NCI-H2107 treated with DMSO at 0.1 percent for 48 hours (cell line): ENCODE data around the gene IL17RA.
"Not testable (repeated sequence)": the region's sequence is repeated elsewhere in the genome, so short reads cannot be mapped to it uniquely, and the experiment has no call there.

Experiments used
- DNase-seq: peaks from one replicate; lab custom pipeline; 2025; ENCODE audit not compliant: unreplicated experiment; lab: John Stamatoyannopoulos, UW

The IL17RA gene

DNA sequence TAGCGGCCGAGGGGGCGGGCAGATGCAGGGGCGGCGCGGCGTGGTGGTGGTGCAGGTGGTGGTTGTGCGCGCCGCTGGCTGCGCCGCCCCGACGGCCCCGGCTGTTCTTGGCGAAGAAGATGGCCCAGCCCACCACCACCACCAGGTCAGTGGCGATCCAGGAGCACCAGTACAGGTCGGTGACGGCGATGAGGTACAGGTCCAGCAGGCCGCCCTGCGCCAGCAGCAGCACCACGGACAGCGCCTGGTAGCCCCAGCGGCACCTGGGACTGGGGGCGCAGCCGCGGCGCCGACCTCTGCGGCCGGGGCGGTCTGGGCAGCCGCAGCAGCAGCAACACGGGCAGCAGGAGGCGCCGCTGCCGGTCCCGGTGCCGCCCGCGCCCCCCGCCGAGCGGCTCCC, 35.5 kb downstream of the IL17RA start:
- DNase-seq, result no peak

DNA sequence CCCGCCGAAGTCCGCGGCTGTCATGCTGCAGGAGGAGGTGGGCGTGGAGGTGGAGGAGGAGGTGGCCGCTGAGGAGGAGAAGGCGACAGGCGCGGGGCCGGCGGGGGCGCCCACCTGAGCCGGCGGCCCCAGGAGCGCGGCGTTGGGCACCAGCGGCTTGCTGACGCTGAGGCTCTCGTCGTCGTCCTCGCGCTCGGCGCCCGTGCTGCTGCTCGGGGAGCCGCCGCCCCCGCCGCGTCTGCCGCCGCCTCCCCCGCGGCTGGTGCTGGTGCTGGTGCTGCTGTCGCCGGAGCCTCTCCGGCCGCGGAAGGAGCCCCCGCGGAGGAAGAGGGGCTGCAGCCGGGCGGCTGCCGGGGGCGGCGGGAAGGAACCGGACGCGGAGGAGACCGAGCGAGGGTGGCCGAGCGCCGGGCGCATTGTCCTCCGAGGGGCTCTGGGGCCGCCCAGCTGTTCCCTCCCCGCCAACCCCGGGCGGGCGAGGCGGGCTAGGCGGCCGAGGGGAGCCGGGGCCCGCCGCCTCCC, 36.0 kb downstream of the IL17RA start:
- no peak for DNase-seq

DNA sequence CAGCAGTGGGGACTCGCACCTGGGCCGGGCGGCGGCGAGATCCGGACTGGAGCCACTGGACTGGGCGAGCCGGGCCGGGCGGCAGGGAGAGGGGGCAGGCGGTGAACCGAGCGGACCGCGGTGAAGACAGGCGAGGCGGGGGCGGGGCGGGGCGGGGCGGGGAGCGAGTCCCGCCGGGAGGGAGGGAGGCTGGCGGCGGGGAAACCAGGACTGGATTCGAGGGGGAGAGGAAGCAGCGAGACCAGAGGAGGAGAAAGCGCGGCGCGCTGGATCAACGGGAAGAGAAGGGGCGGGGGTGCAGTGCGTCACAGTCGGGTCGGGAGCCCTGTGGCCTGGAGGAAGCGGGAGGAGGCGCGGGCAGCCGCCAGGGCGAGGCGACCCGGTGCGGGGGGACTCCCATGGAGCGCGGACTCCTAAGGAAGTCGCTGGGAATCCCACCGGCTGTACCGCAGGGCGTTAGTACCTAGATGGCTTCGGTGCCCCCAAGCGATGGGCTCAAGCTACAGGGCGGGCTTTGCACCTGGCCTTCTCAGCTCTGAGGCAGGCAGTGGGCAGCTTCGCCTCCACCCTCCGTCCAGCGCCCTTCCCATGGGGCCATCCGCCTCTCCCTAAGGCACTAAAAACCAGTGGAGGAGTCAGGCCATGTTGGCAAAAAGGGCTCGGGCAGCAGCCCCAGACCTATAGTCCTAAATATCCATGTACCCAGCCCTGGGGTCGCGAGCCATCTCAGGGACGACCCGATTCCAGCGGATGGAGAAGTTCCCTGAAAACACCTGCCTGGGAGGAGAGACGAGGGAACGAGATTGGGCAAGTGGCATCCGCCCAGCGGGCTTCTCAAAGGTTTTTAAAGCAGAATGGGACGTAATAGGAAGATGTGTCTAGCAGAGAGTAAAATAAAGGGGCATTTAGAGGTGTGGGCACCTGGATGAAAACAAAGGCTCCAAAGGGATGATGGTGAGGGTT, 36.7 kb downstream of the IL17RA start, which contains the start of gene TMEM121B:
Gene TMEM121B, minus strand, starts transcription at position 128 of the 963 bp plus-strand sequence. CDS start 233 bp downstream, outside the sequence.
- DNase-seq, result peak; percentile 16

DNA sequence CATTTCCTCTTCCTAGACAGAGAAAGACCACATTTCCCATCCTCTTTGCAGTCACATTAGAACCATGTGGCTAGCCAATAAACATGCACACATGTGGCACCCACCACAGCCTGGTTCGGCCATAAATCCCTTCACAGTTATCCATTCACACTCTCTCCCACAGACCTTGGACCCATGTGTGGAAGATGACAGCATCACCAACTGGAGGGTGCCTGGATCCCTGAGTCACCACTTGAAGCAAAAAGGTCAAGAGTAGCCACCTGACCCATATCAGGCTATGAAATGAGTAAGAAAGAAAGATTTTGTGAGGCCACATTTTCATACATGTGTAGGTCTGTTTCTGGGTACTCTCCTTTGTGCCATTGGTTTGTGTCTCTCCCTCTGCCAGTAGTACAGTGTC, 45.4 kb downstream of the IL17RA start:
- no peak for DNase-seq

DNA sequence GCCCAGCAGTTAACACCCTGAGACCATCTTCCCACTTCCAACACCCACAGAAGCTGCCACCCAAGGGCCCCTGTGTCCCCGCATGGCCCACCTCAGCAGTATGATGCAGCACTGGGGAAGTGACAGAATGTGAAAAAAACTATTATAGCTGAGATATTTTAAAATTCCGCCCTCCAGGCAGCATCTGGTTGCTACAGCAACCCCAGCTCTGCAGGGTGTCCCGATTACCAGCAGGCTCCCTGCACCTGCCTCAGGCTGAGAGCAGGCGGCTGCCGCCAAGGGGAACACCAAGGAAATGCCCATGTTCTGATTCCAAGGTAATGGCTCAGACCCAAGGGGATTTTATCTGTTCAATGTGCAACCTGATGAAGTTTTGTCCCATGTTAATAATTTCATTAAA, 46.9 kb downstream of the IL17RA start:
- peak; percentile 44 for DNase-seq

DNA sequence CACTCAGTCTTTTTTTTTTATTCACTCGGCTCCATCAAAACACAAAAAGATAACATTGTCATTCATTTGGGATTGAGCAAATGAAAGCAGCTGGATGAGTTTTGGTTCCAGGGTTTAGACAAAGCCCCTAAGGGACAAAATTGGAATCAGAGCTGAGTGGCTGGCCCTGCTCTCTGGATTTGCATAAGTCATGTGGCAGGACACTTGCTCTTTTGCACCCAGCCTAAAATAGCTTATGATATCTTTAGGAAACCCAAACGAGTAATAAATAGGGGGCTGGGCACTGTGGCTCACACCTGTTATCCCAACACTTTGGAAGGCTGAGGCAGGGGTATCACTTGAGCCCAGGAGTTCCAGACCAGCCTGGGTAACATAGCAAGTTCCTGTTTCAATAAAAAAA, 47.3 kb downstream of the IL17RA start:
- DNase-seq, result no peak

DNA sequence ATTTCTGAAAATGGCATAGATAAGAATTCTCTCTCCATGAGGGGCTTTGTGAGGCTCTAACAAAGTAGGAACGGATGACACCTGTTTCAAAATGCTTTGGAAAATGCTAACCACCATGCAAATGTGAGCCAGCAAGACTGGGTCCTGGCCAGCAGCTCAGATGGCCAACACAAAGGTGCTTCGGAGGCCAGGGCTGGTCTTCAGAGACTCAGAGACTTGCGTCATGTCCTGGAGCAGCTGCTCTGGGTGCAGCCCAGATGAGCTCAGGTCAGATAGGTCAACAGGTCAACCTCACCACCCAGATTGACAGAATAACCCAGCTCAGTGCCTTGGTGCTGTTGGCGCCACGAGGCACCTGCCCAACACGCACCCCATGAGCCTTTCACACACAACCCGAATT, 48.3 kb downstream of the IL17RA start:
- DNase-seq, result no peak

DNA sequence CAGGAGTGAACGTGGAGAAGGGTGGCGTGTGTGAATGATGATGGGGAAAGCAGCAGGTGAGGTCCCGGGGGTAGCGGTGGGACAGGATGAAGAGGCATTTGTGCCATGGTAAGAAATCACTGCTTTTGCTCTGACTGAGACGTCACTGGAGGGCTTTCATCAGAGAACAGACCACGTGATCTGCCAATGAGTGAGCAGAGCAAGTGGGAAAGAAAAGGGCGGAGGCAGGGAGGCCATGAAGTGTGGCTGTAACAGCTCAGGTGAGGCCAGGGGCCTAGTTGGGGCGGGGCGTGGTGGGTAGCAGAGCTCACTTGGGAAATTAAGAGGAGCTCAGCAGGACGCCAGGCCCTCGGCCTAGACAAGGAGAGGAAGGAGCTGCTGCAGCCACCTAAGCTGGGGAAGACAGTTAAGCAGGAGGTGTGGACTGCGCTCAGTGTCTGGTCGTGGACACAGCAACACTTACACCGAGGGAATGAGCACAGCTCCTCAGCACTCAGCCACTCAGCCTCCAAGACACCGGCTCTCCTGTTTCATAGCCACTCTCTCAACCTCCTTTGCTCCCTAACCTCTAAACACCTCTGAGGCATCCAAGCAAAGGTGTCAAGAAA, 50.5 kb downstream of the IL17RA start:
- DNase-seq, result no peak

DNA sequence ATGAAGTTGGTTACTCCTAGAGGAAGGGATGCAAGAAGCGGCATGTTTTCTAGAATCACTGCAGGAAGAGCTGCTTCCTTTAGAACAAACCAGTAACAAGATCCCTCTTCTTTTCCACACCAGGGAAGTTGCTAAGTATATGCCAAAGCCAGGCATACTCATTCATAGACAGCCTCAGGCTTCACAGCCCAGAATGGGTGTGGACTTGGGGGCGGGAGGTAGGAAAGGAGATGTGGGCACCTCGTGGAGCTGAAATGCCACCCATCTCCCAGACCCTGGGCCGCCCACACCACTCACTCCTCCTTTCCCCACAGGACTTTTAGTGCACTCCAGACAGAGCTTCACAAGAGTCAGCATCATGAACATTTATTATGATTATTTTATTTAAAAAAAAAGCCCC, 52.4 kb downstream of the IL17RA start:
- no peak for DNase-seq

DNA sequence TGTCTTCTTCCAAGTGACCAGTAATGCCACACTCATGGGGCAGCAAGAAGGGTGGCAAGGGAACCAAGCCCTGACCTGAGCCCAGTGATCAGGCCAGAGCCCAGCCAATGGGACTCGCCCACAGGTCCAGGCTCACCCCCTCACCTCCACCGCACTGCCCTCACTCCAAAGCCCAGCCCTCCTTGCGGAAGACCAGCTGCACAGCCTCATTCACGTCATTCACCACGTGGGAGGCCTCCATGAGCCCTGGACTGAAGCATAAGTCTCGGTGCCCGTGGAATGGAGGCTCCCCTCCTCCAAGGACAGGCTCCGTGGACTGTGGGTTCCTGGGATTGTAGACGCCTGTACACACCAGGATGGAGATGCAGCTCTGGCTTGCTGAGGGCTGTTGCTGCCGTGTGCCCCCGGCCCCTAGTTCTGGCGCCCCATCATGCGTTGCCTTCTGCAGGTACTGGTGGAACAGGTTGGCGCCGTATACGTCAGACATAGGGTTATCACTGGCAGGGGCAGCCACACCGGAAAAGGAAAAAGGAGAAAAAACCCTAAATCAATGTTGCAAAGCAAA, 53.1 kb downstream of the IL17RA start:
- no peak for DNase-seq

DNA sequence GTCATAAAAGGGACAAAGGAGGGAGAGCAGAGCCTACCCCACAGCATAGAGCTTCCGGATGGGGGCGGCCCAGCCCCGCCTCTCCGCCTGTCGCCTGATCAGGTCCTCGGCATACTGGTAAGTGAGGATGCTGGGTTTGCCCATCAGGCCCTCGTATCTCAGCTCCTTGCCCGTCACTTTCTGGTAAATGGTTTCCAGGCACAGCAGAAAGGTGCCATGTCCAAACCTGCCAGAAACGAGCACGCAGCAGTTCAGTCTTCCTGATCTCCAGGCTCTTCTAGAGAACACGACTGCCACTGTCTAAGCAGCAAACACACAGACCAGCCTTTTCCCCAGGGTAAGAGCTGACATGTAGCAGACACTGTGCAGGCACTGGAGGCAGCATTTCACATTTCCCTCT, 53.7 kb downstream of the IL17RA start:
- DNase-seq, result no peak

DNA sequence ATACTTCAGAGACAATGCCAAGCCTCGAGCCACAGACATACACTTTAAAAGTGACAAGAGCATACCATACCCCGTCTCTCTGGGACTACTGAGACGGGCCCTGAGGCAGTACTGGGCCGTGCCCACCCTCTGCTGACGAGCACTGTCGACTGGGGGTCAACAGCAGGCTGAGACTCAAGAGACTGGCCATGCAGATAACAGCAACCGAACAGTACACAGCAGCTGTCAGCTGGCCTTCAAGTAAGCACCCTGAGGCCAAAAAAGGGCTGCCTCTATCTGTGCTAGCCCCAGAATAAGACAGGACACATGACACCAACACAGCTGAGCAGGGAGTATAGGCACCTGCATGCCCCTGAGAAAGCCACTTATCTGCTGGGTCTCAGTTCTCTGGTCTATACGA, 55.2 kb downstream of the IL17RA start:
- no peak for DNase-seq

DNA sequence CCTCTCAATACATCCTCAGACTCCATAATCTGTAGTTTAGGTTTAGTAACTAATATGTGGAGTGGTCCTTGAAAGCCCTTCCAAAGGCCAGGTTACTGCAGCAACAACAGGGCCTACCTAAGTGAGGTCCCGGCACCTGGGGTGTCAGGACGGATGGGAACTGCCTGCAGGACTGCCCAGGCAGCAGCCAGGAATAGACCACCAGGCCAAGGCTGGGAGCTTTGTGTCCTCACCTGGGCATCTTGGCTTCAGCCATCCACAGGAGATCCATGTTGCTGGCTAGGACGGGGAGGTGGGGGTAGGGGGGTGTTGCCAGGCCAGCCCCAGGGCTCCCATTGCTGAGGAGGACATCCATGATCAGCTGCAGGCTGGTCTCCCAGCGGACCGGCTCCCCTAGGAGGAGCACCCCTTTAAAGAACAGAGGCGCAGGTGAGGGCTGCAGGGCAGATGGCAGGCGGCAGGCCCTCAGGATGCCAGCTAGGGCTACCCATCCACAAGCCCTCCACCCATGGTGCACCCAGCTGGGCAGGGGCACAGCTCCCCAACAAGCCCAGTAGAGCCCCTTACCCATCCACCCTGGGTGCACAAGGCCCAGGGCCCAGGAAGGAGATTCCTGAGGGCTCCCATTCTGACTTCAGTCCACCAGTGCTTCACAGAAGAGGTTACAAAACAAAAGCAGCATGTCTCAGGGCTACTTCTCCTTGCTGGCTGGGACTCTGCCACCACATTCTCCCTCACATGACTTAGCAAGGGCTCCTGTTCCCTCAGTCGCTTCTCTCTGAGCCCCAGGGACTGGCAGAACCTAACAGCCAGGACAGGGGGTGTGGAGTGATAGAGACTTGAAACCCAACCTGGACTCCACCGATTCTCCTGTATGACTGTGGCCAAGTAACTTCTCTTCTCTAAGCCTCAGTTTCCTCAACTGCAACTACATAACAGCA, 56.3 kb downstream of the IL17RA start:
- DNase-seq, result no peak

DNA sequence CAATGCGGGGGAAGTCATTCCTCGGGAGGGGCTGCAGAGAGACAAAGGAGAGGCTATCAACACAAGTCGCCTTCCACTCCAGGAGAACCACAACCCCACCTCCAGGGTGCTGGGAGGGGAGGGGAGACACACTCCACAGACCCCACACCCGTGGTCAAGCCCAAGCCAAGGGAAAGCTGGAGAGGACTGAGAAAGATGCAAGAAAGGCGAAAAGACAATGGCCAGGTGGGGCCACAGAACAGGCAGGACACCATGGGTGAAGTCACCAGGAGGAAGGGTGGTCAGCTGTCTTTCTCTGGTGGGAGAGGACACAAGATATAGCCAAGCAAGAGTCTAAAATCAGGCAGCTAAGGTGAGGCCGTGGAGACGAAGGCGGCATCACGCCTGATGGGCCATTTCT, 58.3 kb downstream of the IL17RA start:
- DNase-seq, result no peak

DNA sequence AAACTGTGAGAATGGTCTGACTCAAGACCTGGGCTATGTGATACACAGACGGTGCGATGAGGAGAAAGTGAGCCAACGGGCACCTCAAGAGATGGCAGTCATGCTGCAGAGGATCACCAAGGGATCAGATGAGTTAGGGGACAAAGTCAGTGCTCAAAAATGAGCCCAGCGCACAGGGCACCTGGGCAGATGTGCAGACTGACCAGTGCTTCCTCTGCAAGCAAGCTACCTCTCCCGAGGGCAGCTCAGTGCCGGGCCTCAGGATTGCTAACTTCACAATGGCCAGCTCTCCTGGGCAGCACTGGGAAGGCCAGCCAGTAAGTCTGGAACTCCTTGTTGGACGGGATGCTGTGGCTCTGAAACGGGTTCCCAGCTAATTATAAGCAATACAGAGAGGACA, 59.0 kb downstream of the IL17RA start:
- DNase-seq, result no peak

DNA sequence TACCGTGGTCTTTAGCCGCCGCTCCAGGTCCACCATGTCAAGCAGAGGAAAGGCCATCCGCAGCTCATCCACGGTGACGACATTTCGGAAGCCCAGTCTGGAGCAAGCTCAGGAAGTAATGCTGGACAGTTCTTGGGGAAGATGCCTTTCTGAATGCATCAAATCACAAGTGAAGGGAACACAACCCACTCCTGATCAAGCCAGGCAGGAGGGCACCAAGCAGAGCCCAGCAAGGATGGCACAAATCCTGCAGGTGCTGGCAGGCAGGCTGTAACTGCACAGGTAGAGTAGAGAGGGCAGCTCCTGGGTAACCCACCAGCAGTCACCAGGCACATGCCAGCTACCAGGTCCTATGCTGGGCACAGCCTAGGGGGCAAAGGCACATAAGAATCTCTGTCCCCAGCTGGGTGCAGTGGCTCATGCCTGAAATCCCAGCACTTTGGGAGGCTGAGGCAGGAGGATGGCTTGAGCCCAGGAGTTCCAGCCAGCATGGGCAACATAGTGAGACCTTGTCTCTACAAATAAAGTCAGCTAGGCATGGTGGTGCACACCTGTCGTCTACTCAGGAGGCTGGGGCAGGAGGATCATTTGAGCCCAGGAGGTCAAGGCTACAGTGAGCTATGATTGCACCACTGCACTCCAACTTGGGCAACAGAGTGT, 60.4 kb downstream of the IL17RA start:
- DNase-seq, result no peak

DNA sequence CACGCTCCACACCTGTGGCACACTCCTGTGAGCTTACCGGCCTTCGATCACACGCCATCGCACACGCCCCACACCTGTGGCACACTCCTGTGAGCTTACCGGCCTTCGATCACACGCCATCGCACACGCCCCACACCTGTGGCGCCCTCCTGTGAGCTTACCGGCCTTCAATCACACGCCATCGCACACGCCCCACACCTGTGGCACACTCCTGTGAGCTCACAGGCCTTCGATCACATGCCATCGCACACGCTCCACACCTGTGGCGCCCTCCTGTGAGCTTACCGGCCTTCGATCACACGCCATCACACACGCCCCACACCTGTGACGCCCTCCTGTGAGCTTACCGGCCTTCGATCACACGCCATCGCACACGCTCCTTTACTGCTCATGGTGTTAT, 62.7 kb downstream of the IL17RA start:
- DNase-seq, result not testable (repeated sequence)

DNA sequence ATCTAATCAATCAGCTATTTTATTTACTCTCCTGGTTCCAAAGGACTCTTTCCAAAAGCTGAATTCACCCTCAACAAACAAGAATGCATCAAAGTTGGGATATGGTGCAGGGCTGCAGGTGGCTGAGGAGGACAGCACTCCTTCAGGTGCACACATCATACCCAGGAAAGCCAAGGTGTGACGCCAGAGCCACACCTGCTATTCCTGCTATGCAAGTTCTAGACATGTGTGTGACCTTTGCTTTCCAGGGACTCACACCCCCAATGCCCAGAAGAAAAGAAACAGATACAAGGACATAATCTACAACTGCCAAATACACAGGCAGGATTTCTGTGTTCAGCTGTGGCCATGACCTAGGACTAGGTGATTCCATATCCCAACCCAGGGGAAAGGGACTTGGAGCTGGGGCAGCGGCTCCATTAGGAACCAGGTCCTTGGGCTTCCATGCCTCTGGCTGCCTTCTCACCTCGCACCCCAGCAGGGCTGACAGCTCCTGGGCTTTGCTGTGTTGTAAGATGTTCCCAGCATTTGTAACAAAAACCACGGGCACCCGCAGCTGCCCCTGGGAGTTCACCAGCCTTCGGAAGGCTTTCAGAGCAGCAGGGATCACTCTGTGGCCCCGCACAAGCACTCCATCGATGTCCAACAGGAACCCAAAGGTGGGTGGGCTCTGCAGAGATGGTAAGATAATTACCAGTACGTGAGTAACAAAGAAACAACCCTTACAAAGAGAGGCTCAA, 64.4 kb downstream of the IL17RA start:
- no peak for DNase-seq

DNA sequence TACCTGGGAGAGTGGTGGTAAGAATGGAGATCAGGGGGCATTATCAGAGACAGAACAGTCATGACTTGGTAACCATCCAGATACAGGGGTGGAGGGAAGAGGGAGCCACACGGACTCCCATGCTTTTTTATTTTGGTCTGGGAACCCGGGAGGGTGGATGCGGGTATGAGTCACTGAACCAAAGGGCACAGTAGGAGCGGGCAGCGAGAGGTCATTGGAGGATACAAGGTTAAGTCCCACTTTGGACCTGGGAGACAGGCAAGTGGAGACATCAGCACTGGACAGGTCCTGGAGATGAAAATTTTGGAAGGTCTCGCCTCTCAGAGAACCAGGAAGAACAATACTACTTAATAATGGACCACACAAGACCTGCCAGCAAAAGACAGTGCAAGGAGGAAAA, 67.5 kb downstream of the IL17RA start:
- DNase-seq, result no peak

DNA sequence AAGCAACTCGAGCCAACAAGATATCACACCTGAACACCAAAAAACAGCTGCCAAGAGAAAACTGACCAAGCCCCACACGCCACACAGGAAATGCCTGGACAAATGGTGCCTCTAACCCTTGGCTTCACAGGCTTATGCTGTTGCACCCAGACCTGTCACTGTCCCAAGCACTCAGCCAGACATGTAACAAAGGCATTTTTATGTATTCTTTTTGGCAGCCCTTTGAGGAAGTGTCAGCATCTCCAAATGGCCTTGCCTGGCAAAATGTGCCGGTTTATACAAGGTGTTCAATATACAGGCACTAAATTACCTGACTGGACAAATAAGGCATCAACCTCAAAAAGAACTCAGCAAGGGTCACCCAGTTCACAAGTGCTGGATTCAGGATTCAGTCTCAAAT, 68.2 kb downstream of the IL17RA start:
- DNase-seq, result no peak
